Osteoblast (primary cell): ENCODE measurements around the gene ARHGAP45. TPM values are rescaled to one million over a fixed set of nuclear protein-coding genes. Genes with fewer than 3 reads are reported as not detected.

Source experiments
- DNase-seq: peaks from one replicate; pipeline ENCODE4 v3.0.0; 2011; ENCODE audit warnings: low spot score, mixed read lengths; ENCODE audit not compliant: insufficient read length; ENCODE audit errors: missing footprints
- H2AFZ ChIP-seq: 2 replicates; pipeline ENCODE4 v1.6.0; 2011; ENCODE audit warnings: mild to moderate bottlenecking, low read length
- H3K27ac ChIP-seq: 2 replicates; pipeline ENCODE4 v1.5.1; 2011; ENCODE audit warnings: mild to moderate bottlenecking, low read depth, low read length, moderate library complexity
- H3K27me3 ChIP-seq: 2 replicates; pipeline ENCODE4 v1.6.0; 2012; ENCODE audit warnings: mild to moderate bottlenecking, control low read depth, inconsistent platforms, low read length, moderate library complexity; ENCODE audit not compliant: insufficient read depth
- H3K36me3 ChIP-seq: 2 replicates; pipeline ENCODE4 v1.5.1; 2011; ENCODE audit warnings: mild to moderate bottlenecking, low read length, control low read depth, moderate library complexity; ENCODE audit not compliant: insufficient read depth
- H3K4me1 ChIP-seq: 2 replicates; pipeline ENCODE4 v1.5.1; 2011; ENCODE audit warnings: mild to moderate bottlenecking, low read length, control low read depth, moderate library complexity; ENCODE audit not compliant: insufficient read depth
- H3K4me2 ChIP-seq: 2 replicates; pipeline ENCODE4 v1.6.0; 2011; ENCODE audit warnings: mild to moderate bottlenecking, low read length; ENCODE audit not compliant: insufficient read depth
- H3K4me3 ChIP-seq: fragments of 200-600 bp; sonication (generic); 3 replicates; pipeline ENCODE4 v1.5.1; 2012; ENCODE audit warnings: mild to moderate bottlenecking, low read length, inconsistent platforms; ENCODE audit not compliant: insufficient read depth
- H3K79me2 ChIP-seq: 2 replicates; pipeline ENCODE4 v1.6.0; 2012; ENCODE audit warnings: mild to moderate bottlenecking, low read length, control low read depth, inconsistent platforms; ENCODE audit not compliant: insufficient read depth
- H3K9me3 ChIP-seq: 2 replicates; pipeline ENCODE4 v1.5.1; 2011; ENCODE audit warnings: low read depth, low read length, control low read depth
- H4K20me1 ChIP-seq: 2 replicates; pipeline ENCODE4 v1.6.0; 2012; ENCODE audit warnings: mild to moderate bottlenecking, low read length, control low read depth; ENCODE audit not compliant: insufficient read depth
- total RNA-seq: library from RNA; depleted of rRNA; stranded (reverse); fragments of >200 nt; gene quantifications from 2 replicates; pipeline ENCODE4 v1.2.3, GENCODE V29; 2012
- TF ChIP-seq, protein P1 (sequence below): IDR thresholded peaks from 2 replicates; pipeline ENCODE4 v1.5.1; 2011; ENCODE audit warnings: mild to moderate bottlenecking, low read depth, low read length, moderate library complexity; ENCODE audit errors: extremely low read depth

Gene ARHGAP45
- total RNA-seq, 1 donor, result 0.72 TPM

DNA sequence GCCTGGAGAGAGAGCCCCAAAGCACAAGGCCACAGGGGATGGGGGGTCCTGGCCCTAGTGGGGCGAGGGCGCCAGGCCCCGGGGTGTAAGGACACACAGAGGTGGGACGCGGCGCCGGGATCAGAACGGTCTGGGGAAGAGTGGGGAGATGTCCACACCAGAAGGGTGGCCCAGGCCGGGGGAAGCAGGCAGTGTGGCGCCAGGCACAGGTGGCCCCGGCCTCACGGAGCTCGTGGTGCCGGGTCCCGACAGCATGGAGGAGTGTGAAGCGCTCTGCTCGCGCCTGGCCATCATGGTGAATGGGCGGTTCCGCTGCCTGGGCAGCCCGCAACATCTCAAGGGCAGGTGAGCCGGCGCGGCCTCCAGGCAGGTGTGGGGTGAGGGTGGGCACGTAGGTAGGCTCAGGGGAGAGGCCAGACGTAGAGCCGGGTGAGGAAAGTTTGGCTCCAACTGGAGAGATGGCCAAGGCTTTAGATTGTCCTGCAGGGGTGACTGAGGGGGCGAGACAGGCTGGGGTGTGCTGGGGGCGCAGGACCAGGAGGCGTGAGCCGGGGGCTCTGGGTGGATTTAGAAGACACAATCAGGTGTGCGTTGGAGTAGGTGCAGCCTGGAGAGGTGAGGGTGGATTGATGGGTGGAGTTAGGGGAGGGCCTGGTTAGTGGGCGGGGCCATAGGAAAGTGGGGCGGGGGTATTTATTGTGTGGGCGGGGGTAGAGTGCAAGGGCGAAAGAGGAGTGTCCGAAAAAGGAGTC, 2.9 kb upstream of the ARHGAP45 start:
- TF ChIP-seq, protein P1, sequence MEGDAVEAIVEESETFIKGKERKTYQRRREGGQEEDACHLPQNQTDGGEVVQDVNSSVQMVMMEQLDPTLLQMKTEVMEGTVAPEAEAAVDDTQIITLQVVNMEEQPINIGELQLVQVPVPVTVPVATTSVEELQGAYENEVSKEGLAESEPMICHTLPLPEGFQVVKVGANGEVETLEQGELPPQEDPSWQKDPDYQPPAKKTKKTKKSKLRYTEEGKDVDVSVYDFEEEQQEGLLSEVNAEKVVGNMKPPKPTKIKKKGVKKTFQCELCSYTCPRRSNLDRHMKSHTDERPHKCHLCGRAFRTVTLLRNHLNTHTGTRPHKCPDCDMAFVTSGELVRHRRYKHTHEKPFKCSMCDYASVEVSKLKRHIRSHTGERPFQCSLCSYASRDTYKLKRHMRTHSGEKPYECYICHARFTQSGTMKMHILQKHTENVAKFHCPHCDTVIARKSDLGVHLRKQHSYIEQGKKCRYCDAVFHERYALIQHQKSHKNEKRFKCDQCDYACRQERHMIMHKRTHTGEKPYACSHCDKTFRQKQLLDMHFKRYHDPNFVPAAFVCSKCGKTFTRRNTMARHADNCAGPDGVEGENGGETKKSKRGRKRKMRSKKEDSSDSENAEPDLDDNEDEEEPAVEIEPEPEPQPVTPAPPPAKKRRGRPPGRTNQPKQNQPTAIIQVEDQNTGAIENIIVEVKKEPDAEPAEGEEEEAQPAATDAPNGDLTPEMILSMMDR, result no peak
- no peak for DNase-seq
- Histone ChIP-seq H3K4me3 (no peak overlapping the region), H4K20me1 (no peaks in the 10 kb centered on the region), H3K4me2 (no peak overlapping the region), H3K4me1 (no peaks in the 10 kb centered on the region), H3K27ac (no peak overlapping the region), H3K79me2 (no peaks in the 10 kb centered on the region), H3K36me3 (no peaks in the 10 kb centered on the region), H2AFZ (no peak overlapping the region), H3K27me3 (peaks cover 23% of the 10 kb centered on the region), H3K9me3 (no peaks in the 10 kb centered on the region)

DNA sequence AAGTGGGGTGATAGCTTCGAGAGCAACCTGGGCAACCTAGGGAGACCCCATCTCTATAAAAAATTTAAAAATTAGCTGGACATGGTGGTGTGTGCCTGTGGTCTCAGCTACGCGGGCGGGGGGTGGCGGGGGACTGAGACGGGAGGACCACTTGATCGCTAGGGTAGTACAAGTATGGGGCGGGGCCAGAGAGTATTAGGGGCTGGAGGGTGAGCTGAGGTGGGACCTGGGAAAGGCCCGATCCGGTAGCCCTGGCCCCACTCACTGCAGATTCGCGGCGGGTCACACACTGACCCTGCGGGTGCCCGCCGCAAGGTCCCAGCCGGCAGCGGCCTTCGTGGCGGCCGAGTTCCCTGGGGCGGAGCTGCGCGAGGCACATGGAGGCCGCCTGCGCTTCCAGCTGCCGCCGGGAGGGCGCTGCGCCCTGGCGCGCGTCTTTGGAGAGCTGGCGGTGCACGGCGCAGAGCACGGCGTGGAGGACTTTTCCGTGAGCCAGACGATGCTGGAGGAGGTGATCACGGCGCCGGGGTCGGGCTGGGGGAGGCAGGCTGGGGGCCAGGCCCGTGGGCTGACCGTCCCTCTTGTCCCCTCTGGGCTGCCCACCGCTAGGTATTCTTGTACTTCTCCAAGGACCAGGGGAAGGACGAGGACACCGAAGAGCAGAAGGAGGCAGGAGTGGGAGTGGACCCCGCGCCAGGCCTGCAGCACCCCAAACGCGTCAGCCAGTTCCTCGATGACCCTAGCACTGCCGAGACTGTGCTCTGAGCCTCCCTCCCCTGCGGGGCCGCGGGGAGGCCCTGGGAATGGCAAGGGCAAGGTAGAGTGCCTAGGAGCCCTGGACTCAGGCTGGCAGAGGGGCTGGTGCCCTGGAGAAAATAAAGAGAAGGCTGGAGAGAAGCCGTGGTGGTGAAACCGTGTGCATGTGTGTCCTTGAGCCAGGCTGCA, 2.0 kb upstream of the ARHGAP45 start:
- TF ChIP-seq, protein P1, result peak; percentile 35
- no peaks in the 10 kb centered on the region for H3K9me3 ChIP-seq
- no peaks in the 10 kb centered on the region for H4K20me1 ChIP-seq
- no peak overlapping the region for H3K27ac ChIP-seq
- H3K4me1 ChIP-seq, result no peaks in the 10 kb centered on the region
- H3K79me2 ChIP-seq, result no peaks in the 10 kb centered on the region
- H3K4me2 ChIP-seq, result no peak overlapping the region
- peaks cover 30% of the 10 kb centered on the region for H3K27me3 ChIP-seq
- H2AFZ ChIP-seq, result no peak overlapping the region
- no peaks in the 10 kb centered on the region for H3K36me3 ChIP-seq
- peak; percentile 97 for DNase-seq
- H3K4me3 ChIP-seq, result no peak overlapping the region

DNA sequence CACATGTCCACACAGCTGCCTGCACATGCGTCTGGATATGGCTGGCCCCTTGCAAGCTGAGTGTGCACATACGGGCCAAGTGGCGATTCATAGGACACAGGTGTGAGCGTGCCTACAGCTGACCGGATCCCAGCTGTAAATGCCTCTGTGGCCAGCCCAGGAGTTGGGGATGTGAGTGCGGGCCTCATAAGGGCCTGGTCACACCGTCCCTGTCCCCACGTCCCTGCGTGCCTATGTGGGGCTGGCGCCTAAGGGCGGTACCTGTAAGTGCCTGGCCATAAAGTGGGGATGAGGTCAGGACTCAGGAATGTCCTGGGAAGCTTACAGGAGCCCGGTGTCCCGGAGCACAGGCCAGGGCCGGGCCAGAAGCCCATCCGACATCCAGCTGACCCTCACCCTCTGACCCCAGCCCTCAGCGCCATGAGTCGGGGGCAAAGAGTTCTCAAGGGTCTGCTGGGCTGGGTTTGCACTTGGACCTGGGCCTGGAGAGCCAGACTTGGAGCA, 1.3 kb upstream of the ARHGAP45 start:
- Histone ChIP-seq H3K27me3 (peaks cover 37% of the 10 kb centered on the region), H3K4me2 (no peak overlapping the region), H3K36me3 (no peaks in the 10 kb centered on the region), H3K79me2 (no peaks in the 10 kb centered on the region), H4K20me1 (no peaks in the 10 kb centered on the region), H2AFZ (no peak overlapping the region), H3K4me1 (no peaks in the 10 kb centered on the region), H3K9me3 (no peaks in the 10 kb centered on the region), H3K27ac (no peak overlapping the region), H3K4me3 (no peak overlapping the region)
- TF ChIP-seq, protein P1, result no peak
- no peak for DNase-seq
